ENCODE data around the gene AAK1. TPM values are rescaled to one million over a fixed set of nuclear protein-coding genes. Genes with fewer than 3 reads are reported as not detected.

The AAK1 gene
- total and polyA plus RNA-seq, 2 of the 13 experiments (the other 11 are each of a cell fraction or from before 2014, with no cell fraction given), result 9.8 to 10.3 TPM

GRCh38 chr2:69436938-69437750, 206.4 kb downstream of the AAK1 start, which contains the start of gene NFU1 (continued):
- TF ChIP-seq ZBTB49 (CRISPR knock-in tag; IDR thresholded peaks at IDR 0.05; ENCODE audit: borderline replicate concordance) (no peak), HNF4A (CRISPR knock-in tag; IDR thresholded peaks at IDR 0.05) (no peak; the same call in 1 of the 2 replicates), SRSF1 (optimal IDR thresholded peaks at IDR 0.05; ENCODE audit: low read depth, low read length) (peak; percentile 89), XBP1 (CRISPR knock-in tag; IDR thresholded peaks at IDR 0.05) (no peak), TP53 (CRISPR knock-in tag; conservative IDR thresholded peaks at IDR 0.05) (0 out of 2 replicates have a peak, but pooled peaks have one; percentile 61), ZNF510 (CRISPR knock-in tag; IDR thresholded peaks at IDR 0.05; ENCODE audit: low read depth) (0 out of 2 replicates have a peak, but pooled peaks have one; percentile 71), ATF2 (CRISPR knock-in tag; IDR thresholded peaks at IDR 0.05) (0 out of 2 replicates have a peak, but pooled peaks have one; percentile 70), EP300 (IDR thresholded peaks at IDR 0.05; ENCODE audit: low read depth in 2 of 2, low read length in 2 of 2) (0 out of 4 replicates have a peak, but pooled peaks of 1 of the 2 experiments have one; percentile 28), EP300 (CRISPR knock-in tag; IDR thresholded peaks at IDR 0.05; ENCODE audit: borderline replicate concordance) (no peak; the same call in 1 of the 2 replicates), SP5 (CRISPR knock-in tag; IDR thresholded peaks at IDR 0.05; ENCODE audit: borderline replicate concordance, low read depth) (peak; percentile 15; the same call in 1 of the 2 replicates), ZIK1 (CRISPR knock-in tag; IDR thresholded peaks at IDR 0.05; ENCODE audit: borderline replicate concordance, low read depth) (peak; percentile 20; the same call in 1 of the 2 replicates), REPIN1 (CRISPR knock-in tag; IDR thresholded peaks at IDR 0.05; ENCODE audit: borderline replicate concordance, low read depth) (peak; percentile 64; the same call in 1 of the 2 replicates), DNMT1 (CRISPR knock-in tag; IDR thresholded peaks at IDR 0.05) (no peak), ARNT2 (CRISPR knock-in tag; IDR thresholded peaks at IDR 0.05; ENCODE audit: low read depth) (peak; percentile 83), ZNF652 (CRISPR knock-in tag; IDR thresholded peaks at IDR 0.05; ENCODE audit: borderline replicate concordance, low read depth) (no peak), YY1 (IDR thresholded peaks at IDR 0.05; ENCODE audit: insufficient read depth, insufficient replicate concordance, low read depth, low read length) (peak; percentile 99), HDAC6 (IDR thresholded peaks at IDR 0.05; ENCODE audit: low read depth, low read length) (no peak), KDM1A (CRISPR knock-in tag; IDR thresholded peaks at IDR 0.05) (no peak), ZNF776 (CRISPR knock-in tag; IDR thresholded peaks at IDR 0.05) (peak; percentile 89), ZNF678 (CRISPR knock-in tag; IDR thresholded peaks at IDR 0.05) (peak; percentile 95), ZNF75D (CRISPR knock-in tag; IDR thresholded peaks at IDR 0.05; ENCODE audit: borderline replicate concordance) (no peak), ZKSCAN5 (CRISPR knock-in tag; IDR thresholded peaks at IDR 0.05) (0 out of 2 replicates have a peak, but pooled peaks have one; percentile 39)
- TF ChIP-seq, protein P1, sequence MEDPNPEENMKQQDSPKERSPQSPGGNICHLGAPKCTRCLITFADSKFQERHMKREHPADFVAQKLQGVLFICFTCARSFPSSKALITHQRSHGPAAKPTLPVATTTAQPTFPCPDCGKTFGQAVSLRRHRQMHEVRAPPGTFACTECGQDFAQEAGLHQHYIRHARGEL (CRISPR knock-in tag; IDR thresholded peaks at IDR 0.05), result no peak
